Right atrium auricular region (tissue), 2 donors: ENCODE measurements around the gene LPP. TPM values are rescaled to one million over a fixed set of nuclear protein-coding genes. Genes with fewer than 3 reads are reported as not detected.

Experiments used
- DNase-seq: peaks from one replicate; pipeline ENCODE4 v3.0.0-alpha.2; 2019; ENCODE audit warnings: low spot score
- H3K27ac ChIP-seq, 2 donors: fragments of 200-600 bp; sonication (generic); 1 replicate in 1 of 2; 2 replicates in 1 of 2; pipeline ENCODE4 v1.5.1; 2016 to 2019
- H3K27me3 ChIP-seq, 2 donors: fragments of 200-600 bp; sonication (generic); one replicate each; pipeline versions ENCODE4 v1.5.1 to v1.6.0; 2017 to 2019
- H3K36me3 ChIP-seq: fragments of 200-600 bp; sonication (generic); one replicate; pipeline ENCODE4 v1.5.1; 2016
- H3K4me1 ChIP-seq, 2 donors: fragments of 200-600 bp; sonication (generic); one replicate each; pipeline versions ENCODE4 v1.5.1 to v1.6.0; 2017 to 2019
- H3K4me3 ChIP-seq, 2 donors: fragments of 200-600 bp; sonication (generic); 1 replicate in 1 of 2; 2 replicates in 1 of 2; pipeline ENCODE4 v1.5.1; 2017 to 2019; ENCODE audit warnings: mild to moderate bottlenecking in 1 of 2, moderate library complexity in 1 of 2
- H3K9me3 ChIP-seq, 2 donors: fragments of 200-600 bp; sonication (generic); one replicate each; pipeline ENCODE4 v1.5.1; 2019
- CTCF ChIP-seq, 2 donors: fragments of 200-600 bp; sonication (generic); IDR thresholded peaks; one replicate each; pipeline ENCODE4 v1.5.1; 2019; ENCODE audit warnings: antibody characterized with exemption in 2 of 2
- total RNA-seq, 2 donors: library from RNA; depleted of rRNA; stranded (reverse); fragments of >200 nt; gene quantifications; one replicate each; pipeline ENCODE4 v1.1.0, GENCODE V29; 2016

The LPP gene
- total RNA-seq, 2 donors from 2014 or later: 117 to 186 TPM

GRCh38 chr3:188254520-188255070 is 100.6 kb downstream of the LPP start:
- no peak for TF ChIP-seq CTCF (IDR thresholded peaks at IDR 0.05)
- no peak for DNase-seq
- Histone ChIP-seq H3K36me3 (peaks cover 12% of the 10 kb centered on the region), H3K27me3 (no peaks in the 10 kb centered on the region), H3K9me3 (peaks cover 0 to 5% of the 10 kb centered on the region in 2 donors), H3K4me3 (no peak overlapping the region), H3K4me1 (peaks cover 0 to 48% of the 10 kb centered on the region in 2 donors), H3K27ac (peak overlapping the region; percentile 2 to 48)

- peak overlapping the region in 1 of 2 donors; percentile 48 for H3K27ac ChIP-seq
- no peaks in the 10 kb centered on the region for H3K27me3 ChIP-seq
- H3K4me3 ChIP-seq: no peak overlapping the region
- DNase-seq: no peak
- H3K4me1 ChIP-seq: peaks cover 0 to 48% of the 10 kb centered on the region in 2 donors
- TF ChIP-seq CTCF (IDR thresholded peaks at IDR 0.05): no peak
- H3K9me3 ChIP-seq: peaks cover 0 to 5% of the 10 kb centered on the region in 2 donors
- peaks cover 12% of the 10 kb centered on the region for H3K36me3 ChIP-seq
Measured at GRCh38 chr3:188255190-188255589, 101.2 kb downstream of the LPP start.

- Histone ChIP-seq H3K9me3 (peaks cover 0 to 5% of the 10 kb centered on the region in 2 donors), H3K4me1 (peaks cover 0 to 58% of the 10 kb centered on the region in 2 donors), H3K36me3 (peaks cover 12% of the 10 kb centered on the region), H3K4me3 (no peak overlapping the region), H3K27me3 (no peaks in the 10 kb centered on the region), H3K27ac (peak overlapping the region; percentile 87 to 94)
- no peak for TF ChIP-seq CTCF (IDR thresholded peaks at IDR 0.05)
- DNase-seq: no peak
Measured at GRCh38 chr3:188256758-188257157, 102.8 kb downstream of the LPP start.

GRCh38 chr3:188257384-188258026 is 103.5 kb downstream of the LPP start:
- Histone ChIP-seq H3K4me3 (no peak overlapping the region), H3K9me3 (peaks cover 0 to 3% of the 10 kb centered on the region in 2 donors), H3K36me3 (peaks cover 12% of the 10 kb centered on the region), H3K27ac (peak overlapping the region; percentile 87 to 94), H3K4me1 (peaks cover 0 to 64% of the 10 kb centered on the region in 2 donors), H3K27me3 (no peaks in the 10 kb centered on the region)
- DNase-seq: no peak
- TF ChIP-seq CTCF (IDR thresholded peaks at IDR 0.05): no peak

GRCh38 chr3:188259191-188259590 is 105.2 kb downstream of the LPP start:
- no peaks in the 10 kb centered on the region for H3K27me3 ChIP-seq
- peak overlapping the region; percentile 87 to 94 for H3K27ac ChIP-seq
- H3K9me3 ChIP-seq: no peaks in the 10 kb centered on the region
- no peak for TF ChIP-seq CTCF (IDR thresholded peaks at IDR 0.05)
- peaks cover 12% of the 10 kb centered on the region for H3K36me3 ChIP-seq
- H3K4me1 ChIP-seq: peaks cover 0 to 68% of the 10 kb centered on the region in 2 donors
- DNase-seq: no peak
- no peak overlapping the region for H3K4me3 ChIP-seq
